Fibroblast of skin of right biceps (primary cell): Measurements from ENCODE around the gene ECM2.

Source experiments
- DNase-seq: peaks from one replicate; pipeline ENCODE4 v3.0.0-alpha.2; 2013

The ECM2 gene

GRCh38 chr9:92463387-92463786 is 72.4 kb downstream of the ECM2 start:
- no peak for DNase-seq

GRCh38 chr9:92457576-92457975 is 78.2 kb downstream of the ECM2 start:
- no peak for DNase-seq

- no peak for DNase-seq
Measured at GRCh38 chr9:92455217-92455616, 80.6 kb downstream of the ECM2 start.

- peak; percentile 24 for DNase-seq
Measured at GRCh38 chr9:92446536-92446935, 89.3 kb downstream of the ECM2 start.
